ENCODE measurements around the gene LDLRAD2.
A peak's percentile ranks its signal among the peaks of the same experiment; 100 is the strongest.
"Not testable (repeated sequence)": the region's sequence is repeated elsewhere in the genome, so short reads cannot be mapped to it uniquely, and the experiment has no call there.

The LDLRAD2 gene

GRCh38 chr1:21811875-21812305, at the start of gene LDLRAD2:
Gene LDLRAD2 (plus strand): TSS chr1:21812265. CDS start chr1:21812452, 187 bp downstream.
- H3K27me3 Mint-ChIP-seq, result peaks cover 8% of the 10 kb centered on the region
- DNase-seq, result no peak
- H3K9me3 Mint-ChIP-seq, result no peaks in the 10 kb centered on the region
- H3K4me1 Mint-ChIP-seq, result no peaks in the 10 kb centered on the region
- H3K27ac Mint-ChIP-seq, result no peak within 1 kb of the TSS
- H3K4me3 Mint-ChIP-seq, result no peak within 1 kb of the TSS
- no peak for ATAC-seq

GRCh38 chr1:21763236-21763635, 48.8 kb upstream of the LDLRAD2 start:
- ATAC-seq (no peak), DNase-seq (no peak)
- H3K27ac Mint-ChIP-seq, result no peak overlapping the region
- H3K27me3 Mint-ChIP-seq, result no peaks in the 10 kb centered on the region
- H3K4me3 Mint-ChIP-seq, result no peak overlapping the region
- no peaks in the 10 kb centered on the region for H3K9me3 Mint-ChIP-seq
- peaks cover 69% of the 10 kb centered on the region for H3K4me1 Mint-ChIP-seq

- no peaks in the 10 kb centered on the region for H3K27me3 Mint-ChIP-seq
- H3K4me3 Mint-ChIP-seq, result no peak overlapping the region
- H3K9me3 Mint-ChIP-seq, result no peaks in the 10 kb centered on the region
- H3K27ac Mint-ChIP-seq, result no peak overlapping the region
- DNase-seq (no peak), ATAC-seq (no peak)
- H3K4me1 Mint-ChIP-seq, result peaks cover 75% of the 10 kb centered on the region
Observed at GRCh38 chr1:21763694-21764419, 48.2 kb upstream of the LDLRAD2 start.

GRCh38 chr1:21764615-21765423, 47.2 kb upstream of the LDLRAD2 start:
- peak in 1 of 2 donors; percentile 31 for DNase-seq
- no peaks in the 10 kb centered on the region for H3K27me3 Mint-ChIP-seq
- peak overlapping the region in 1 of 2 donors; percentile 12 for H3K27ac Mint-ChIP-seq
- ATAC-seq, result peak; percentile 41
- peaks cover 75% of the 10 kb centered on the region for H3K4me1 Mint-ChIP-seq
- H3K4me3 Mint-ChIP-seq, result no peak overlapping the region
- no peaks in the 10 kb centered on the region for H3K9me3 Mint-ChIP-seq

- DNase-seq (no peak), ATAC-seq (peak; percentile 77)
- Mint-ChIP-seq H3K4me1 (peaks cover 78% of the 10 kb centered on the region), H3K9me3 (no peaks in the 10 kb centered on the region), H3K4me3 (peak overlapping the region; percentile 16 to 38), H3K27me3 (no peaks in the 10 kb centered on the region), H3K27ac (peak overlapping the region in 1 of 2 donors; percentile 77)
Observed at GRCh38 chr1:21766210-21766609, 45.9 kb upstream of the LDLRAD2 start.

- Mint-ChIP-seq H3K4me1 (peaks cover 72% of the 10 kb centered on the region), H3K27ac (peak overlapping the region in 1 of 2 donors; percentile 40), H3K4me3 (peak overlapping the region in 1 of 2 donors; percentile 26)
- not testable (repeated sequence) for ATAC-seq, DNase-seq, H3K9me3 Mint-ChIP-seq, H3K27me3 Mint-ChIP-seq
Observed at GRCh38 chr1:21767106-21767505, 45.0 kb upstream of the LDLRAD2 start.

- no peak for ATAC-seq
- H3K27me3 Mint-ChIP-seq, result no peaks in the 10 kb centered on the region
- H3K4me3 Mint-ChIP-seq, result peak overlapping the region in 1 of 2 donors; percentile 3
- DNase-seq, result no peak
- H3K9me3 Mint-ChIP-seq, result no peaks in the 10 kb centered on the region
- H3K27ac Mint-ChIP-seq, result peak overlapping the region in 1 of 2 donors; percentile 68
- H3K4me1 Mint-ChIP-seq, result peaks cover 70% of the 10 kb centered on the region
Observed at GRCh38 chr1:21770201-21770600, 41.9 kb upstream of the LDLRAD2 start.

GRCh38 chr1:21770602-21771001, 41.5 kb upstream of the LDLRAD2 start:
- not testable (repeated sequence) for H3K9me3 Mint-ChIP-seq, ATAC-seq, H3K4me3 Mint-ChIP-seq, H3K27ac Mint-ChIP-seq, DNase-seq, H3K27me3 Mint-ChIP-seq
- H3K4me1 Mint-ChIP-seq, result peaks cover 70% of the 10 kb centered on the region

- not testable (repeated sequence) for H3K27me3 Mint-ChIP-seq, ATAC-seq, DNase-seq
Observed at GRCh38 chr1:21771672-21772071, 40.4 kb upstream of the LDLRAD2 start.

GRCh38 chr1:21773585-21773984, 38.5 kb upstream of the LDLRAD2 start:
- H3K27me3 Mint-ChIP-seq, result no peaks in the 10 kb centered on the region
- ATAC-seq (peak; percentile 68), DNase-seq (peak in 1 of 2 donors; percentile 33)
- H3K27ac Mint-ChIP-seq, result no peak overlapping the region
- peak overlapping the region; percentile 59 to 65 for H3K4me3 Mint-ChIP-seq
- peaks cover 69% of the 10 kb centered on the region for H3K4me1 Mint-ChIP-seq
- peaks cover 0 to 6% of the 10 kb centered on the region in 2 donors for H3K9me3 Mint-ChIP-seq

More at GRCh38 chr1:21771672-21772071, 40.4 kb upstream of the LDLRAD2 start:
- H3K4me3 Mint-ChIP-seq, H3K9me3 Mint-ChIP-seq, H3K27ac Mint-ChIP-seq: not testable (repeated sequence)
- H3K4me1 Mint-ChIP-seq, result peaks cover 70% of the 10 kb centered on the region

GRCh38 chr1:21774835-21775549, 37.1 kb upstream of the LDLRAD2 start:
- Mint-ChIP-seq H3K4me3 (no peak overlapping the region), H3K4me1 (peaks cover 66% of the 10 kb centered on the region), H3K9me3 (peaks cover 0 to 6% of the 10 kb centered on the region in 2 donors), H3K27me3 (no peaks in the 10 kb centered on the region), H3K27ac (no peak overlapping the region)
- no peak for DNase-seq
- no peak for ATAC-seq

GRCh38 chr1:21775550-21775914, 36.5 kb upstream of the LDLRAD2 start:
- Mint-ChIP-seq H3K4me3 (peak overlapping the region in 1 of 2 donors; percentile 77), H3K9me3 (peaks cover 0 to 6% of the 10 kb centered on the region in 2 donors), H3K27ac (peak overlapping the region in 1 of 2 donors; percentile 55), H3K27me3 (no peaks in the 10 kb centered on the region), H3K4me1 (peaks cover 67% of the 10 kb centered on the region)
- ATAC-seq, result no peak
- DNase-seq, result no peak

- H3K9me3 Mint-ChIP-seq, result peaks cover 0 to 6% of the 10 kb centered on the region in 2 donors
Observed at GRCh38 chr1:21775985-21776562, 36.0 kb upstream of the LDLRAD2 start.

GRCh38 chr1:21776925-21777324, 35.1 kb upstream of the LDLRAD2 start:
- not testable (repeated sequence) for H3K27me3 Mint-ChIP-seq, H3K9me3 Mint-ChIP-seq, H3K27ac Mint-ChIP-seq, H3K4me3 Mint-ChIP-seq, ATAC-seq, DNase-seq
- peaks cover 67% of the 10 kb centered on the region for H3K4me1 Mint-ChIP-seq

More at GRCh38 chr1:21775985-21776562, 36.0 kb upstream of the LDLRAD2 start:
- Mint-ChIP-seq H3K27me3 (no peaks in the 10 kb centered on the region), H3K27ac (peak overlapping the region; percentile 87 to 89), H3K4me3 (peak overlapping the region; percentile 41 to 77), H3K4me1 (peaks cover 67% of the 10 kb centered on the region)
- DNase-seq, result no peak
- ATAC-seq, result peak; percentile 67

- peak overlapping the region in 1 of 2 donors; percentile 49 for H3K27ac Mint-ChIP-seq
- H3K4me1 Mint-ChIP-seq, result peaks cover 58% of the 10 kb centered on the region
- H3K9me3 Mint-ChIP-seq, result peaks cover 0 to 6% of the 10 kb centered on the region in 2 donors
- ATAC-seq, result no peak
- peak overlapping the region in 1 of 2 donors; percentile 47 for H3K4me3 Mint-ChIP-seq
- no peaks in the 10 kb centered on the region for H3K27me3 Mint-ChIP-seq
- DNase-seq, result no peak
Observed at GRCh38 chr1:21778405-21778727, 33.7 kb upstream of the LDLRAD2 start.
